NCI-H460 (cell line): ENCODE measurements around the gene ADCY6. TPM values are rescaled to one million over a fixed set of nuclear protein-coding genes. Genes with fewer than 3 reads are reported as not detected.

Experiments
- DNase-seq: peaks from one replicate; pipeline ENCODE4 v3.0.0-alpha.2; 2016; ENCODE audit warnings: low read depth; ENCODE audit errors: extremely low read depth
- total RNA-seq: library from RNA; depleted of rRNA; stranded (reverse); fragments of >200 nt; shearing (Covaris generic); gene quantifications from 2 replicates; pipeline ENCODE4 v1.2.3, GENCODE V29; 2014

ADCY6 gene
- total RNA-seq, 1 experiment from 2014 or later = 8.0 TPM

GRCh38 chr12:48786591-48787544, 2.0 kb downstream of the ADCY6 start:
- DNase-seq = no peak

- no peak for DNase-seq
These were observed 5.5 kb downstream of the ADCY6 start for GRCh38 chr12:48783432-48783831.

GRCh38 chr12:48782457-48783395, 6.2 kb downstream of the ADCY6 start:
- no peak for DNase-seq

DNA sequence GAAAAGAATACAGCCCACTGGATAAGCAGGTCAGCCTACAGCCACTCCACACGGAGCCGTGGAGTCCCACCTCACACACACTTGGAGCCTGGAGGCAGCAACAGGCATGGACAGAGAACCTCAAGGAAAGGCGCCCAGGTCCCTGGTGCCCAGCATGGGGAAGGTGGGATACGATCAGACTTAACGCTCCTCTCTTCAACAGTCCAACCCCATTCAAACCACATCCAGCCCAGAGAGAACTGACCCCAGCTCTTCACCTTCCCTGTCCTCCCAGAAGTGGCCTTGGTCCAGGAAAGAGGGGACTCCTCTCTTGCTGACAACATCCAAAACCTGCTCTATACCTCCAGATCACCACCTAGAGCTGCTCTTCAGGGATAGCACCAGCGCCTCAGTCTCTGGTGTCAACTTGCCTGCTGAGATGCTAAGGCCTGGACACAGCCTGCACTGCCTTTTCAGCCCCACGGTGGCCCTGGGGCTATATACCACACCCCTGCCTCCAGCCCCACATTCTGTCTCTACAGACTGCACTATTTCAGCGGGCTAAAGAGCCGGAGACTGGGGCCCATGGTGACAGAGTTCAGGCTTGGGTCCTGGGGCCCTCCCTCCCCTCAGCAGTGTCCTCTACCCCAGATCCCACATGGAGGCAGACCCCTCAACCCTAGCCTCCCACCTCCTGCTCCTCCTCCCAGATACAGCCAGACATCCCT, 7.0 kb downstream of the ADCY6 start:
- no peak for DNase-seq

- no peak for DNase-seq
These were observed 8.4 kb downstream of the ADCY6 start for GRCh38 chr12:48780381-48781025.

GRCh38 chr12:48779869-48780268, 9.0 kb downstream of the ADCY6 start:
- DNase-seq = no peak

DNA sequence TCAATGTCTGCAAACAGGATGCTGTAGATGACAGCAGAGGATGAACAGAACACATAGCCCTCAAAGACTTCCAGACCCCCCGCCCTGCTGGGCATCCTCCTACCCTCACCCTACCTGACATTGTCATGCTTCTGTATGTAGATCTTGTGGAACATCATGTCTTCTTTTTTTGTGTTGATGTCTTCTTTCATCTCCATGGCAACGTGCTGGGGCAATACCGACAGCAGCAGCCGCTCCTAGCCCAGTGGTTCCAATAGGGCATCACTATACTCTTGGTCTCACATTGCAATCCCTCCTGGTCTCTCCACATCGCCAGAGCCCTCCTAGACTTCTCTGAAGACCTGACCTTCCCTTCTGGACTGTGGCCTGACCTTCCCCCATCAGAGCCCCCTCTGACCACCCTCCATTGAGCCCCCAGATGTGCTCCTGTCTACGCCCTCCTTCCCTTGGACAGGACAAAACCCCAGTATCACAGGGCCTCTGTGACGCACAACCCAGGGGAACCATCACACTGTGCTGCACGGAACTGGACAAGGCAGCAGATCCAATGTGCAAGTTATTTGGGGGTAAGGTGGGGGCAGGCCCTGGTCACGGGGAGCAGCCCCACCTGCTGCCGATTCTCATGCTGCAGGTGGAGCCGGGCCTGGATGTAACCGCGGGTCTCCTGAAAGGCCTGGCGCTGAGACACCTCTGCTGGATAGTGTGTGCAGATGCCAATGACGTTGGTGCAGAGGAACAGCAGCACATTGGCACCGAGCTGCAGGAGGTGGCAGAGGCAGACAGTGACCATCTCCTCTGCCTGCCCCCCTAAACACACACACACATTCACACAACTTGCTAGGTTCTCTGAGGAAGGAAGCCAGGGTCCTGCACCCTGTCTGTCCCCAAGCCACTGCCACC, 11.1 kb downstream of the ADCY6 start:
- DNase-seq = no peak

DNA sequence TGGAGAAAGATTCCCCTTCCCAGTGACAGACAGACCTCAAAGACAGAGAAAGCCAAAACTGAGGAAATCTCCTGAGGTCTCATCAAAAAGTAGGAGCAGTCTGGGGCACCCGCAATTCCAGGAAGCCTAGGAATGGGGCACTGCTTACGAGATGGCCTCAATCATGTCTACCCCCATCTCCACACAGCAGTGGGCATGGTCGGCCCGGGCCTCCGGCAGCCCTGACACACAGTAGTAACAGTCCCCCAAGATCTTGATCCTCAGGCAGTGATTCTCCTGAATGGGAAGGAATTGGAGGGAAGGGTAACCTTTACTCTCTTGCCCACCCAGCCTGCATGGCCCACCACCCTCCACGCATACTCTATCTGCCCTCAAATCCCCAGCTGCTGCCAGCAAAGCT, 11.9 kb downstream of the ADCY6 start:
- no peak for DNase-seq

DNA sequence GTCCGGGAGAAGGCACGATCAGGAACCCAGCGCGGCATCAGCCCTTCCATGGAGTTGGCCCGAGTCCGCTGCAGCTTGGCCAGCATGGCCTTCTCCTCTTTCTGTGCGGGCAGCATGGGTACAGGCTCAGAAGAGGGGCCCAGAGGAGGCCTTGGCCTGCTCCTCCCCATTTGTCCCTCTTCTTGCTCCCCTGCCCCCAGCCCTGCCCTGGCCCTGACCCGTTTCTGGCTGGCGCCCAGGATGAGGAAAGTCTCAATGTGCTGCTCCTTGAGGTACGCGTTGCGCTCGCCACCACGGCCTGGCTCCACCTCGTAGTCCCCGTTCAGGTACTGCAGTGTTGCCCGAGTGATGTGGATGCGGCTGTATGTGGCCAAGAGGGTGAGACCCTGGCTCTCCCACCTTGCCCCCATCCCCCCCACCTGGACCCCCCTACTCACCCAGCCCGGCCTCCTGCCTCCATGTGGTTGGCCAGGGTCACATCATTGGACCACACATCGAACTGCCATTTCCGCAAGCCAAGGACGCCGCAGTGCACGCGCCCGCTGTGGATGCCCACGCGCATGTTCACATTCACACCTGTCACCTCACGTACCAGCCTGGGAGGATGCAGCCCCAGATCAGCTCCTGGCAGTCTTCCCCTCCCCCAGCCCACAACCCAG, 12.8 kb downstream of the ADCY6 start:
- no peak for DNase-seq

DNA sequence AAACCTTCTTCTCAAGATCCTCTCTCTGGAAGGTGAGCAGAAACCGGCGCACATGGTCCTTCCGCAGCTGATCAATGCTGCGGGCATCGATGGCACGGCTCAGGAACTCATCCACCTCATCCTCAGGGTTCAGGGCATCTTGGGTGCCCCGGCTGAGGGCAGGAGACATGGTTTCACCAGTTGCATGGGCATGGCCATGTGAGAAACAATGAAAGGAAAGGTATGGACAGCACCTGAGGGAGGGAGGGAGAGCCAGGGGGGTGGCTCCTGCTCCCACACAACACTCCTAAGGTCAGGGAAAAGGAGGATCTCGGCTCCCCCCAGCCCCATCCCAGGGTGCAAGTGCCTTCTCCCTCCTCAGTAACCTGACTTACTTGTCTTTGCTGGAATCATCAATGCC, 13.6 kb downstream of the ADCY6 start:
- no peak for DNase-seq

GRCh38 chr12:48774516-48774915, 14.4 kb downstream of the ADCY6 start:
- DNase-seq = no peak

GRCh38 chr12:48773686-48774085, 15.2 kb downstream of the ADCY6 start:
- no peak for DNase-seq

GRCh38 chr12:48771588-48772112, 17.2 kb downstream of the ADCY6 start:
- no peak for DNase-seq

DNA sequence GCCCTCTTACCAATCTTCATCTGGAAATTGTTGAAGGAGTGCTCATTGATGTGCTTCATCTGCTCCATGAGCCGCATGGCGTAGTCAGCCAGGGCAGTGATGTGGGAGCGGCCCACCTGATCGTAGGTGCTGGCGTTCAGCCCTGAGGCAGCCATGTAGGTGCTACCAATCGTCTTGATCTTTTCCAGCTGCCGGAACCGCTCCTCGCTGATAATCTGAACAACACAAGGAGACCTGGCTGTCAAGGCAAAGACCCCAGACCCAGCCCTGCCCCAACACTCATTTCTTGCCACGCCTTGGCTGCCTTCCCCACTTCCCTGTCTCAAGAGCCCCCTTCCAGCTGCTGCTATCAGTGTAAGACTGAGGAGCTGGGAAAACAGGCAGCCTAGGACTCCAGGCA, 18.1 kb downstream of the ADCY6 start:
- DNase-seq = no peak

DNA sequence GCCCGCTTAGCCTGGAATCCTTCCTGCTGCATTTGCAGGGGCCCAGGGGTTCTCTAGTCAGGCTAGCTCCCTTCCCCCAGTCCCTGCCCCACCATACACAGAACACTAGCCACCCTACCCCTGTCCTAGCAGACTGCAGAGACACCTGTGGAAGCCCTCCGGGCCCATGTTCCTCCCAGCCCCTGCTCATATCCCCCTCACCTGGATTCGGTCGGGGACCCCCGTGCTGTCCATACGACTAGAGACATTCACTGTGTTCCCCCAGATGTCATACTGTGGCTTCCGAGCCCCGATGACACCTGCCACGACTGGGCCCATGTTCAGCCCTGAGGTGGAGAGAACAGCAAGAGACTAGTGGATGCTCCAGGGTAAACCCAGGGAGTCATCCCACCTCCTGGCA, 20.2 kb downstream of the ADCY6 start:
- DNase-seq = no peak

- DNase-seq = no peak
These were observed 20.7 kb downstream of the ADCY6 start for GRCh38 chr12:48768147-48768546.

GRCh38 chr12:48767521-48767920, 21.4 kb downstream of the ADCY6 start:
- DNase-seq = no peak

GRCh38 chr12:48767047-48767446, 21.8 kb downstream of the ADCY6 start:
- DNase-seq = no peak
